ENCODE results near the gene UGT1A8.

DNA sequence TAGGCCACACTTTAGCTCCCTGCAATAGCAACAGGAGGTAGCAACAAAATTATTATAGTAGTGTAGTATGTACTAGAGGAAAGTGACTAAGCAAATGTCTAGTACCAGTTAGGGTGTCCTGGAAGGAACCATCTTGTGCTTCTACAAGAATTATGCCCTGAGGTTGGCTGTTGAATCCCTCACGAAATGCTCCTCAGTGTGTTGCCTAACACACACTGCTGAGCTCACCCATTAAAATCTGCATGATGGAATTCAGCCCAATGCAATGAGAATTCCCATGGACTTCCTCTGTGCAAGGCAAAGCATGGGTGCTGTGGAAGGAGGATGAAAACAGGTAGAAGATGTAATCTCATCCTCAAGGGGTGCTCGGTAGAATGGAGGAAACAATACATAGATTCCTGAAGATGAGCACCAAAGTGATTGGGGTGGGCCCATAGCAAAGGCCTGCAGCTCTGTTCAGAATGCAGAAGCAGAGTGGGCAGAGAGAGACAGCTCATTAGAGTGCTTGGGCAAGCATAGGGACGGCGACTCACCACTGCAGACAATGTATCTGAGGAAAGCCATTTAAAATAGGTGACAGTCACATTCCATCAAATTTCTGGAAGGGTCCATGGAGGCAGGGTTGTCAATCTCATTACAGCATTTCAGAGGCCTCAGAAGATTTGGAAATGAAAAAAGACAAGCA, 63.1 kb downstream of the UGT1A8 start:
- TF ChIP-seq POLR2A (IDR thresholded peaks at IDR 0.05) (no peak), CTCF (IDR thresholded peaks at IDR 0.05 in 8 of 11, conservative IDR thresholded peaks at IDR 0.05 in 3 of 11) (no peak)

Data from spleen (tissue), 7 donors.